Naive thymus-derived CD4-positive, alpha-beta T cell (primary cell): ENCODE measurements around the gene ARHGAP6. TPM values are rescaled to one million over a fixed set of nuclear protein-coding genes. Genes with fewer than 3 reads are reported as not detected.
A peak's percentile ranks its signal among the peaks of the same experiment; 100 is the strongest.

ENCODE experiments used
- ATAC-seq: fragments of 150-1000 bp; cut with Tn5 transposase; 2 replicates; pipeline ENCODE4 v1.10.0; 2021; ENCODE audit warnings: mild to moderate bottlenecking, moderate library complexity
- CTCF ChIA-PET: fragments of 350-600 bp; sonication (Branson Sonifier 250); formaldehyde crosslinking; loops from one replicate; lab custom pipeline; 2021; ENCODE audit warnings: antibody characterized with exemption; lab: Charles Lee
- POLR2A ChIA-PET: fragments of 350-600 bp; sonication (Branson Sonifier 250); formaldehyde crosslinking; loops from one replicate; lab custom pipeline; 2021; ENCODE audit warnings: antibody characterized with exemption, inconsistent platforms; lab: Charles Lee
- DNase-seq, 9 donors: peaks; one replicate each; pipeline versions ENCODE4 v3.0.0 to v3.0.0-alpha.2; 2020 to 2022; ENCODE audit warnings: mixed read lengths in 1 of 9
- H3K27ac ChIP-seq: one replicate; pipeline ENCODE4 v1.7.0; 2013; ENCODE audit warnings: mild to moderate bottlenecking, low read depth, low read length, moderate library complexity
- H3K27me3 ChIP-seq, 2 donors: one replicate each; pipeline ENCODE4 v1.7.0; 2013; ENCODE audit warnings: low read length in 2 of 2, mild to moderate bottlenecking in 2 of 2, moderate library complexity in 2 of 2; ENCODE audit not compliant: control insufficient read depth in 2 of 2, insufficient read depth in 2 of 2
- H3K36me3 ChIP-seq, 3 experiments: 1 replicate in 2 of 3; 2 replicates in 1 of 3; pipeline ENCODE4 v1.7.0; 2013; ENCODE audit warnings: low read length in 3 of 3, mild to moderate bottlenecking in 3 of 3, moderate library complexity in 1 of 3; ENCODE audit not compliant: insufficient read depth in 3 of 3, control insufficient read depth in 2 of 3
- H3K4me1 ChIP-seq, 2 donors: one replicate each; pipeline ENCODE4 v1.7.0; 2013; ENCODE audit warnings: low read length in 2 of 2, mild to moderate bottlenecking in 2 of 2, moderate library complexity in 1 of 2; ENCODE audit not compliant: control insufficient read depth in 2 of 2, insufficient read depth in 2 of 2
- H3K4me3 ChIP-seq: 2 replicates; pipeline ENCODE4 v1.7.0; 2013; ENCODE audit warnings: mild to moderate bottlenecking, low read length
- H3K9me3 ChIP-seq, 3 experiments: 1 replicate in 2 of 3; 2 replicates in 1 of 3; pipeline ENCODE4 v1.7.0; 2013; ENCODE audit warnings: low read length in 3 of 3; ENCODE audit not compliant: control insufficient read depth in 2 of 3
- H3K27ac Mint-ChIP-seq, 9 donors: one replicate each; pipeline ENCODE4 v1.8.0; 2020 to 2022; ENCODE audit warnings: mixed read lengths in 9 of 9, mild to moderate bottlenecking in 8 of 9, moderate library complexity in 5 of 9, inconsistent platforms in 2 of 9
- H3K27me3 Mint-ChIP-seq, 5 donors: one replicate each; pipeline ENCODE4 v1.8.0; 2021 to 2022; ENCODE audit warnings: mixed read lengths in 5 of 5, mild to moderate bottlenecking in 1 of 5
- H3K36me3 Mint-ChIP-seq, 5 donors: one replicate each; pipeline ENCODE4 v1.8.0; 2020 to 2022; ENCODE audit warnings: mixed read lengths in 5 of 5, mild to moderate bottlenecking in 3 of 5, inconsistent platforms in 1 of 5
- H3K4me1 Mint-ChIP-seq, 7 donors: one replicate each; pipeline ENCODE4 v1.8.0; 2020 to 2022; ENCODE audit warnings: mixed read lengths in 7 of 7, mild to moderate bottlenecking in 3 of 7, inconsistent platforms in 1 of 7
- H3K4me3 Mint-ChIP-seq, 10 donors: one replicate each; pipeline ENCODE4 v1.8.0; 2020 to 2022; ENCODE audit warnings: mild to moderate bottlenecking in 10 of 10, mixed read lengths in 10 of 10, moderate library complexity in 6 of 10, inconsistent platforms in 2 of 10
- H3K9me3 Mint-ChIP-seq, 11 donors: one replicate each; pipeline ENCODE4 v1.8.0; 2020 to 2022; ENCODE audit warnings: mixed read lengths in 11 of 11, mild to moderate bottlenecking in 4 of 11, inconsistent platforms in 1 of 11, moderate library complexity in 1 of 11
- intact Hi-C, 2 donors: fragments of 100-400 bp; cut with micrococcal nuclease; formaldehyde crosslinking; loops; one replicate each; pipeline ENCODE4 v1.15.1; 2023
- polyA plus RNA-seq, 2 donors: library from polyadenylated mRNA; unstranded; fragments of 300-500 nt; fragmentation: Illumina TruSeq; gene quantifications; one replicate each; pipeline ENCODE4 v1.2.3, GENCODE V29; 2021
- total RNA-seq, 6 experiments: library from RNA in 5 of 6; stranded (reverse) in 5 of 6; gene quantifications; 1 replicate in 5 of 6; 2 replicates in 1 of 6; pipeline ENCODE4 v1.2.3 and lab custom pipeline; 2021 to 2026

Gene ARHGAP6
- total and polyA plus RNA-seq, 7 experiments from 2014 or later: 0.11 to 0.83 TPM; not detected in 5

DNA sequence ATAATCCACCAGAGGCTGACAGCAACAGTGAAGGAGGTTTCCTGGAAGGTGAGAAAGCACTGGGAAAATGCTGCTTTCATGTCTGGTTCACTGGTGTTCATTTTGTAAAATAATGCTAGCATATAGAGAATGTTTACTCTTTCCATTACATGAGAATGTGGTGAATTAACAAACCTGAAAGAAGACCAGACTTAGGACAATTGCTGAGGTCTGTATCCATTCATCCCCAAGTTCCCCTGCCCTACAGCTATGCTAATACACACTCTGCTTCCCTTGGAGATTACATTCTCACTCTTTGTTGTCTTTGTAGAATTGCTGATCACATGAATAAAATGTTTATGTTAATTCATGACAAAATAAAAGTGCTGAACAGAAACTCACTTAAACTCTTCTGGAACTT lies 99.5 kb downstream of the ARHGAP6 start:
- Mint-ChIP-seq H3K27me3 (no peaks in the 10 kb centered on the region), H3K36me3 (no peaks in the 10 kb centered on the region), H3K4me3 (no peak overlapping the region), H3K4me1 (peaks cover 0 to 7% (median 0%) of the 10 kb centered on the region in 7 donors), H3K9me3 (peaks cover 0 to 2% (median 0%) of the 10 kb centered on the region in 11 donors), H3K27ac (no peak overlapping the region)
- Histone ChIP-seq H3K27ac (no peak overlapping the region), H3K27me3 (no peaks in the 10 kb centered on the region), H3K4me3 (no peak overlapping the region), H3K9me3 (no peaks in the 10 kb centered on the region), H3K36me3 (no peaks in the 10 kb centered on the region), H3K4me1 (no peaks in the 10 kb centered on the region)
- ChIA-PET CTCF (no interaction called here), POLR2A (no interaction called here)
- ATAC-seq: no peak
- no peak for DNase-seq
- intact Hi-C loops: no loop called here

DNA sequence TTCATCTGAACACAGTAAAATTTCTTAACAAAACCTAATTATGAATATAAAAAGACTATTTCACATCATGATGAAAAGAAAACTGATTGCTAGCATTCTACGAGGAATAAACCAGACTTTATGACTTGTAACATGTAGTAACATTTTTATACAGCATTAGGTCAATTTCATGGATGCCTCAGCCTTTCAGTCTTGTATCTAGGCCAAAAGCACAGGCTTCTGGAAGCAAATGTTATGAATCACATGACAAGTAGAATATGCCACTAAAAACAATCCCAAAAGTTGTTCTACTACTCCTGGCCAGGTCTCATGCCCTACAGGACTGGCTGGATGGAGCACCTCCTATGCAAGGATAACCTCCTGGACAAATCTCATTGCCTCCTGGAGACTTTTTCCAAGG lies 101.2 kb downstream of the ARHGAP6 start:
- no peaks in the 10 kb centered on the region for H3K27me3 Mint-ChIP-seq
- ATAC-seq: no peak
- no peaks in the 10 kb centered on the region for H3K36me3 ChIP-seq
- no peak overlapping the region for H3K27ac Mint-ChIP-seq
- peaks cover 0 to 7% (median 0%) of the 10 kb centered on the region in 7 donors for H3K4me1 Mint-ChIP-seq
- H3K4me3 Mint-ChIP-seq: no peak overlapping the region
- H3K27ac ChIP-seq: no peak overlapping the region
- no peaks in the 10 kb centered on the region for H3K4me1 ChIP-seq
- peaks cover 0 to 1% (median 0%) of the 10 kb centered on the region in 11 donors for H3K9me3 Mint-ChIP-seq
- DNase-seq: no peak
- no peaks in the 10 kb centered on the region for H3K36me3 Mint-ChIP-seq
- ChIA-PET POLR2A (no interaction called here), CTCF (no interaction called here)
- H3K27me3 ChIP-seq: no peaks in the 10 kb centered on the region
- no peaks in the 10 kb centered on the region for H3K9me3 ChIP-seq
- intact Hi-C loops: no loop called here
- no peak overlapping the region for H3K4me3 ChIP-seq

DNA sequence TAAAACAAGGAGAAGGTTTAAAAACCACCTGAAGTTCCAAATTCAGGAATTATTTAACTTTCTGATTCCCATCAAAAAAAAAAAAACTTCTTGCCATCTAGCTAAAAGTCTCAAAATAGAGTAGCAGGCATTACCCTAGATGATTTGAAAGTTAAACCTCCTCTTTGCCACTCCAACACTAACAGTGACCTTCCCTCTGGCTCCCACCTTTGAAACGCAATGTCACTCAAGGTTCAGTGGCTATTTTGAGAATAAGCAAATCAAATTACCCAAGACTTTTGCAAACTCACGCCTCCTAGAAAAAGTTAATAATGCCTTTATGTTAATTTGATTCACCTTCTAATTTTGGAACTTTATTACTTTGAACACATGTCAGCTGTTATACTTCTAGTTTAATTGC lies 103.2 kb downstream of the ARHGAP6 start:
- ATAC-seq (no peak), DNase-seq (no peak)
- CTCF ChIA-PET: no interaction called here
- Mint-ChIP-seq H3K36me3 (no peaks in the 10 kb centered on the region), H3K4me1 (peaks cover 0 to 7% (median 0%) of the 10 kb centered on the region in 7 donors), H3K9me3 (peaks cover 0 to 1% (median 0%) of the 10 kb centered on the region in 11 donors), H3K27ac (no peak overlapping the region), H3K4me3 (no peak overlapping the region), H3K27me3 (no peaks in the 10 kb centered on the region)
- POLR2A ChIA-PET: no interaction called here
- no peak overlapping the region for H3K27ac ChIP-seq
- no peaks in the 10 kb centered on the region for H3K4me1 ChIP-seq
- intact Hi-C loops: no loop called here
- no peaks in the 10 kb centered on the region for H3K27me3 ChIP-seq
- H3K36me3 ChIP-seq: no peaks in the 10 kb centered on the region
- H3K4me3 ChIP-seq: no peak overlapping the region
- no peaks in the 10 kb centered on the region for H3K9me3 ChIP-seq

DNA sequence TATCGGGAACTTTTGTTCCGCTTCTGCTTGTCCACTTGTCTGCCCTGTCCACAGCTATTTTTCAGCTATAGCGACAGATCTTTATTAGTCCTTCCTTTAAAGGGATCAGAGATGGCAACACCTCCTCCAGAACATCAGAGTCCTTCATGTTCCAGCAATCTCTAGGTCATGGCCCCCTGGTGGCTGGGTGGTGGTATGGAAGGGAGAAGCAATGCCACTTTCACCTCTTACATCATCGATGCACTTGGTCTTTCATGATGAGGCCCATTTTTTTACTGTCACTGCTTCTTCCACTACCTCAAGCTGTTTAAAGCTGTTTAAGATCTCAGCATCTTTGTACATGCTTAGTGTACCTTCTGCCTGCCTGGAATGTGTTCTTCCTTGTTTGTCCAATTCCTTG lies 106.7 kb downstream of the ARHGAP6 start:
- Mint-ChIP-seq H3K27ac (no peak overlapping the region), H3K27me3 (peaks cover 0 to 16% (median 2%) of the 10 kb centered on the region in 5 donors), H3K9me3 (no peaks in the 10 kb centered on the region), H3K4me1 (peaks cover 0 to 7% (median 0%) of the 10 kb centered on the region in 7 donors), H3K4me3 (no peak overlapping the region), H3K36me3 (no peaks in the 10 kb centered on the region)
- no peaks in the 10 kb centered on the region for H3K36me3 ChIP-seq
- ATAC-seq: peak; percentile 61
- H3K27ac ChIP-seq: no peak overlapping the region
- H3K4me1 ChIP-seq: no peaks in the 10 kb centered on the region
- intact Hi-C loops: no loop called here
- ChIA-PET POLR2A (interaction anchor here (0.6 kb wide), 1 partner anchor 23 kb away, joined by 4 read pairs; no protein-coding TSS in a partner anchor), CTCF (interaction anchor here (0.5 to 1.0 kb wide), 2 partner anchors 27 to 1221 kb away, joined by 3 read pairs; no protein-coding TSS in a partner anchor)
- H3K4me3 ChIP-seq: no peak overlapping the region
- no peaks in the 10 kb centered on the region for H3K9me3 ChIP-seq
- H3K27me3 ChIP-seq: no peaks in the 10 kb centered on the region
- peak in 7 of 9 donors; percentile 6 to 52 (median 40) for DNase-seq

DNA sequence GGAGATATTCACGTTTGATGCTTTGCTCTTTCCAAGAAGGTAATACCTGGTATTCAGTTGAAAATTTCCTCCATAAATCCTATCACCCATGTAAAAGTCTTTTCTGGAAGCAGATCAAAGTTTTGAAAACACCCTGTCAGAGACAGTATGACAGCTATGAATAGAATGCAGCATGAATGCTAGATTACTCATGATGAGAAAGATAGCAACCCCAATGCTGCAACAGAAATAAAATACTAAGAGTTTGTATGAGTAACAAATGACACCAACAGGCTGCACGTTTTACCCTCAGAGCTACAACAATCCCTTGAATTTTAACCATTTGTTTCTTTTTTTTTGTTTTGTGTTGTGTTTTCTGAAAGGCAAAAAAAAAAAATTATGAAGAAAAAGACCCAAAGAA lies 108.6 kb downstream of the ARHGAP6 start:
- Mint-ChIP-seq H3K27me3 (peaks cover 0 to 22% (median 3%) of the 10 kb centered on the region in 5 donors), H3K9me3 (no peaks in the 10 kb centered on the region), H3K4me1 (no peaks in the 10 kb centered on the region), H3K4me3 (no peak overlapping the region), H3K27ac (no peak overlapping the region), H3K36me3 (no peaks in the 10 kb centered on the region)
- Histone ChIP-seq H3K36me3 (no peaks in the 10 kb centered on the region), H3K4me3 (no peak overlapping the region), H3K4me1 (no peaks in the 10 kb centered on the region), H3K9me3 (no peaks in the 10 kb centered on the region), H3K27ac (no peak overlapping the region), H3K27me3 (no peaks in the 10 kb centered on the region)
- no peak for ATAC-seq
- DNase-seq: no peak
- POLR2A ChIA-PET: no interaction called here
- intact Hi-C loops: no loop called here
- CTCF ChIA-PET: no interaction called here

DNA sequence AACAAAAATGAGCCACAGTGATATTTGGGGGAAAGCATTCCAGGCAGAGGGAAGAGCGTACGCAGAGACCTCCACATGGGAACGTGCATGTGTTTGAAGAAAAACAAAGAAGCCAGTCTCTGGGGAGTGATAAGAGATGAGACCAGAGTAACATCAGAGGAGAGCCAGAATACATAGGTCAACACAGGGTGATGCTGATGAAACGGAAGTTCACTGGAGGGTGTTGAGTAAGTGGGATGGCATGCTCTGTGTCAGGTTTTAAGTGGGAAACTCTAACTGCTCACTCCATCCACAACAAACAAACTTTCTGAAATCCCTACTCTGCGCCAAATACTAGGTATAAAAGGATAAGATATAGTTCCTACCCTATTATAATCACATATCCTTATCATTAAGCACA lies 110.0 kb downstream of the ARHGAP6 start:
- Histone ChIP-seq H3K27me3 (no peaks in the 10 kb centered on the region), H3K27ac (no peak overlapping the region), H3K4me3 (no peak overlapping the region), H3K4me1 (no peaks in the 10 kb centered on the region), H3K36me3 (no peaks in the 10 kb centered on the region), H3K9me3 (no peaks in the 10 kb centered on the region)
- ATAC-seq (no peak), DNase-seq (no peak)
- ChIA-PET POLR2A (no interaction called here), CTCF (no interaction called here)
- H3K27me3 Mint-ChIP-seq: peaks cover 0 to 24% (median 5%) of the 10 kb centered on the region in 5 donors
- no peak overlapping the region for H3K4me3 Mint-ChIP-seq
- intact Hi-C loops: no loop called here
- H3K4me1 Mint-ChIP-seq: no peaks in the 10 kb centered on the region
- no peaks in the 10 kb centered on the region for H3K36me3 Mint-ChIP-seq
- no peak overlapping the region for H3K27ac Mint-ChIP-seq
- H3K9me3 Mint-ChIP-seq: no peaks in the 10 kb centered on the region

DNA sequence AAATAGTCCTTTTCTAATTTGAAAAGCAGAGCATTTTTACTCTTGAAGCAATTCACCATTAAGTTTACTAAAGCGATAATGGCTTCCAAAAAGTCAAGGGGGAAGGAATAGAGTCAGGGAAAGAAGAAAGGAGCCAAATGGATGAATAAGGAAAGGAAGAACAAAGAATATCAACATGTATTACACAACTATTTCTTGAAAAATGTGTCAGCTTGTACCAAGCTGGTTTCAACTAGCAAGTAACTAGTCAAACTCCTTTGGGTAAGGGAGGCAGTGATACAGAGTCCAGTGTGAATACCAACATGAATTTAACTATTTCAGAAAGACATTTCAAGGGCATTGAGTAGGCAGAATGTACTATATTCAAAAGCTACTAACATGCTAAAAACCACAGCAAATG lies 112.1 kb downstream of the ARHGAP6 start:
- Mint-ChIP-seq H3K36me3 (no peaks in the 10 kb centered on the region), H3K4me1 (no peaks in the 10 kb centered on the region), H3K9me3 (no peaks in the 10 kb centered on the region), H3K27me3 (peaks cover 0 to 26% (median 10%) of the 10 kb centered on the region in 5 donors), H3K4me3 (no peak overlapping the region), H3K27ac (no peak overlapping the region)
- Histone ChIP-seq H3K36me3 (no peaks in the 10 kb centered on the region), H3K9me3 (no peaks in the 10 kb centered on the region), H3K27me3 (no peaks in the 10 kb centered on the region), H3K27ac (no peak overlapping the region), H3K4me1 (no peaks in the 10 kb centered on the region), H3K4me3 (no peak overlapping the region)
- intact Hi-C loops: no loop called here
- DNase-seq: no peak
- no peak for ATAC-seq
- CTCF ChIA-PET: interaction anchor here (0.7 kb wide), 1 partner anchor 13 kb away, joined by 4 read pairs; no protein-coding TSS in a partner anchor
- POLR2A ChIA-PET: no interaction called here
